CD4-positive, alpha-beta T cell treated with Interleukin-12 subunit alpha and Interleukin-12 subunit beta, for 1 hour (primary cell): ENCODE data around the gene GMDS.
A peak's percentile ranks its signal among the peaks of the same experiment; 100 is the strongest.

Experiments
- DNase-seq: peaks from one replicate; pipeline ENCODE4 v3.0.0-alpha.2; 2020

The GMDS gene

DNA sequence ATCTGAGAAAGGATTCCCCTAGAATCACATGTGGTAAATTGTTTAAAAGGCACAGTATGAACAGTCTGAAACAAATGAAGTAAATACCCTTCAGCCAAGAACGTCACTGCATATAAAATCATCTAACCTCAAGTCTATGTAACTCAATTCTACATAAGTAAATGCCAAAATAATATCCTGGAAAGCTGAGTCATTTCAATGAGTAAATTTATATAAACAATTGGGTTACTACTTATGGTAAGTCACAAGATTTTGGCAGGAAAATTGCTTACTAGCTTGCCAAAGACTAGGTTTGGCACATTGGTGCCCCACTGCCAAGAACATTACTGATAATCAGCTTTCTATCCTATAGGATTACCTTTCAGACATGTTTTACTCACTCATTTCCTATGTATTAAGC, 8.4 kb downstream of the GMDS start:
- no peak for DNase-seq

DNA sequence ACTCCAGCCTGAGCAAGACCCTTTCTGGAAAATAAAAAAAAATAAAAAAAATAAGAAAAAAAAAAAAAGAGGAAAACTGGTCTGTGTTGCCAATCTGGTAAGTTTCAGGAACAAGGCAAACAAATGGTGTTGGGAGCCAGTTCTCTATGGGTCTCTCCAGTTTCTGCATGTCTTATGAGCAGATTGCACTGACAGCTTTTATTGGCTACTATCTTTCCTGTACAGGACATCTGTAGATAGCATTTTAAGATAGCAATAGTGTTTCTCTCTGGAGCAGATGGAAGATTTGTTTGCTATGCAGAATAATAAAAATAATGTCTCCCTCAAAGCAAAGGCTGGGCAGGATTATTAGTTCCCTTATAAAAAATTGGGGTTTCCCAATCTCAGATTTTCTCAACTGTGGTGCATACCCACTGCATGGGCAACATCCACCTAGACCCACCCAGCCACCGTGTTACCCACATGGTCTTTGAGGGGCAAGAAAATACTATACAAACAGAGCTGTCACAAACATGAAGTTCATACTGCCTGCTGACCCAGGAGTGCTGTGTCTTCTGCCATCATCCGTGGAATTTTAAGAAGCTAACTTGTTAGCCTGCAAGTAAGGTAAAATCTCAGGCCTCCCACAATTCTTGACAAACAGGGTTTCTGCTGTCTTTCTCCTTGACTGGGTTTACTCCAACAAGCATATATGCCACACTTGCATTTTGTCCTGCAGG, 9.5 kb downstream of the GMDS start:
- DNase-seq = no peak

DNA sequence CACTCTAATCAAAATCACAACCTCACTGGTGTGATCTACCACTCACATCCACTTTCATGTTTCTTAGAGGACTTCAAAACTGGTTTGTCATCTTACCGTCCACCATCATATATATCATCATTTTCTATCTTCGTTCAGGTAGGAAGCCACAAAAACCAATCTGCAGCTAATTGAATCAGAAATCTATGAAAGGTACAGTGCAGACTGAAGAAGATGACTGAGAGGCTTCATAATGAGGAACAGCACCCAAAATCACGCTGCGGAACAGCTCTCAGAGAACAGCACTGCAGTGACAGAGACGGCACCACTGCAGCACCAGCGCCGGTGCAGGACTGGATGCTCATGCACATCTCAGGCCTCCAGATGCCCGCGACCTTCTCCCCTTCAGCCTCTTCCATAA, 13.0 kb downstream of the GMDS start:
- DNase-seq = no peak

DNA sequence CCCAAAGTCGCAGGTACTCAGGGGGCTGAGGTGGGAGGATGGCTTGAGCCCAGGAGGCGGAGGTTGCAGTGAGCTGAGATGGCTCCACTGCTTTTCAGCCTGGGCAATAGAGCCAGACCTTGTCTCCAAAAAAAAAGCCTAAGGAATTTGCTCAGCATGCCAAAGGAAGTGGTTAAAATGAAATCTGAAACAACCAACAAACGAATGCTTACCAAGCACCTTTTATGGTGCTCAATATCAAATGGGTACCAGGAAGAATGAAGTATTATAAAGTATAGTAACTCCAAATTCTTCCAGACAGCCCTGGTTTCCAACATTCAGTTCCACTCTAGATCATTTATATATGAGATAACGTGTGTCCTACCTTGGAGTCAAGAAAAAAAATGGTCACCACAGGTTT, 14.0 kb downstream of the GMDS start:
- no peak for DNase-seq

DNA sequence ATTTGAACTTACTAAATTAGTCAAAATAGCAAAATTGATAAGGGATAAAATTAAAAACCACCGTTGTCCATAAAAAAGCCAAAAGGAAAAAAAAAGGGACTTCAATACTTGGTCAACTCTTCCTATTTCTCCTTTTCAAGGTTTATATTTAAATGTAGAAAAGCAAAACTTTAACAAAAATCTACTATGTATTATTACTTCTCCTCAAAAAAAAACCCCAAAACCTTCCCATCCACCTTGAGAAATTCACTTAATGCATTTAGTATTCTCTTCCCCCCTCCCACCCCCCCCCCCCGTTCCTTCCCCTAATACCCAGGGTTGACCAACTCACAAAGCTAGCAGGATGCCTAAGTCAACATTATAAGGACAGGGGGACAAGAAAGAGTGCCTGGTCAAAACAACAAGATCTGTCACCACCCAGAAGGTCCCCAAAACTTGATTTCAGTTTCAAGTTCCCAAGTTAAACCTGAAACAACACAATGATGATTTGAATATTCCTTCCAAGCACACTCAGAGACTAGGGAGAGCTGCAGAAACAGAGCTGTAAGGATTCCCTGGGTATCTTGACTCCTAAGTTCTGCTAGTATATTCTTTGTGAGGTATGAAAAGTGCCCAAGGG, 14.6 kb downstream of the GMDS start:
- no peak for DNase-seq

DNA sequence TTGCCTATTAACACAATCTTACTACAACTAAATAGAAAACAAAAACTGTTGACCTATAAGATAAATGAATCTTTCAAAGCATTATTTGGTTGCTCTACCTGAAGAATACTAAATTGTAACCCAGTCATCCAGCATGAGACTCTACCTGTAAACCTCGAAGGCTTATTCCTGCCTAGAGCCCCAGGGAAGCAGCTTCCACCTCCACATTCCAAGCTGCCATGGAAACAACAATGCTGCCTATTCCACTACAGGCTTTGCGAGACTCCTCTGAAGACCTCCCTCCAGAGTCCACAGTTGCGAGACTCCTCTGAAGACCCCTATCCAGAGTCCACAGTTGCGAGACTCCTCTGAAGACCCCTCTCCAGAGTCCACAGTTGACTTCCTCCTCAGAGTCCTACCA, 15.7 kb downstream of the GMDS start:
- DNase-seq = no peak

DNA sequence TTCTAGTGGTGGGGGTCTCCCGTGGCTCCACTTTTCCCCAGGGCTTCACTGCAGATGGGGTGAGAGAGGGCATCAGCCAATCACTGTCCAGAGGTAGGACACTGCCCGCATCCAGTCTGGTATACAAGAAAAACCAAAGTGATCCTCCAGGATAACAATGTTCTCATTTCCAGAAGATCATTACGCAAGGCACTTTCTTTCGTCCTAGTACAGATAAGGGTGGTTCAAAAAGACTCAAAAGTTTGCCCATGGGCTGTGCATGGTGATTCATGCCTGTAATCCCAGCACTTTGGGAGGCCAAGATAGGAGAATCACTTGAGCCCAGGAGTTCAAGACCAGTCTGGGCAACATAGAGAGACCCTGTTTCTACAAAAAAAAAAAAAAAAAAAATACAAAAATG, 16.4 kb downstream of the GMDS start:
- no peak for DNase-seq

DNA sequence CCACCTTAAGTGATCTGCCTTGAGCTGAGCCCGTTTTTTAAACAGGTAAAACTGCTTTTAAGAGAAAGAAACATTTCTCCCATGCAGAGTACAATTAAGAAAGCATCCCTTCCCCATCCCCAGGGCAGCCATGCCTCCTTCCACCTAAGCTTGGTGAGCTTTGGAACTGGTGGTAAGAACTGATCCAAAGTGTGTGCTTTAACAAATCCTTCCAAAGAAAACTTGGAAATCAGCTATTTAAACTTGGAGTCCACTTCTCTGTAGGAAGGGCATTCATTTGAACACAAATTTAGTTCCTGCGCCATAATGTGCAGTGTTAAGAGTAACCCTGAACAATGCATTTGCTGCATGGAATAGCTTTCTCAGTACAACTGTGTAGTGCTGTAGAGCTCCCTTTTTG, 17.0 kb downstream of the GMDS start:
- no peak for DNase-seq

DNA sequence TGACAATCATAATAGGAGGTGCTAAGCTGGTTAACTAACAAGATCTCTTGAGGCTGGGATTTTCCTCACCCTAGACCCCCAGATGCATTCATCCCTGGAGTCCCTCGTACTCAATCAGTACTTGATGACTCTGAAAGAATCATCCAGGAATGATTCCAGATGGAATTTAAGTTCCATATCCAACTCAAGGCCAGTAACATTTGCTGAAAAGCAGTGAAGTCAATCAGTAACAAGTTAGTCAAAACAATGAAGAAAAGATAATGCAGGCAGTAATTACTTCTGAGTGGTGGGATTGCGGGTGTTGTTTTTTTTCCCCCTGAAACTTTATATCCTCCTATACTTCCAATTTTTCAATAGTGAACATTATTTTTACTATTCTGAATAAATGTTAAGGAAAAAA, 18.6 kb downstream of the GMDS start:
- DNase-seq = no peak

DNA sequence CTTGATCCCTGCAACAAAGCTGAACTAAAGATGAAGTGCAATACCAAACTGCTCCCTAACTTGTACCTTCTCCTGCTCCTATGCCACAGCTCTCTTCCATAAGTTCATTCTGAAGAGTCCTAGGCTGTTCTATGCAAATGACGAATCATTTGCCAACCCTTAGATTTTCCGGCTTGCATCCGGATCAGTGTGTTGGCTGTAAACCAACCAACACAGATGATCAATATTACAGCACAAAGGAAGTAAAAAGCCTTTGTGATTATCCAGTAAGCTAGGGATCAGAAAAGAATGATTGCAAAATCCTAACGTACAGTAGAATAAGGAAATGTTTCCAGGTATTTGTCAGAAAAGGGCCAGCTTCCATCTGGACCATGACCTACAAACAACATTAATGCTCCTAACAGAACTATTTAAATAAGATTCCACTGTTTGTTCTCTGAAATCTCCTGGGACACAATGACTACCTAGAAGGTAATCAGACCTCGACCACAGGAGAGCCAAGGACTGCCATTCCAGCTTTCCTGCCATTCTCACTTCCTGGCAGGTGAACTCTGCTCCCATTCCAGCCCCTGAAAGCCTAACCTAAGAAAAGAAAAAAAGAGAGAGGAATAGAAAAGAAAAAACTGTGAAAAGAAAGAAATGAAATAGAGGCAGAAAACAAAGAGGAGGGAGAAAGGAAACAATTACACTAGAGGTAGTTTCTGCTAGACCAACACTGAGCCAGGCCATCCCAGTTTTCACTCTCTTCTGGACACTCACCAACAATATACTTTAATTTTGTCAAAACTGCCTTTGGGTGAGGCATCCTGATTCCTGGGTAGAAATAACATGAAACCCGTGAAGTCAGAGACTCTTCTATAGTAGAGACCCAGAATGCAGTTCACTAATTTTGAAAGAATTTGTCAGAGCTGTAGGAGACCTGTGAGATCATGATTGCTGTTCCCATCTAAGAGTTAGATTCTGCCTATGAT, 19.7 kb downstream of the GMDS start:
- DNase-seq = no peak

DNA sequence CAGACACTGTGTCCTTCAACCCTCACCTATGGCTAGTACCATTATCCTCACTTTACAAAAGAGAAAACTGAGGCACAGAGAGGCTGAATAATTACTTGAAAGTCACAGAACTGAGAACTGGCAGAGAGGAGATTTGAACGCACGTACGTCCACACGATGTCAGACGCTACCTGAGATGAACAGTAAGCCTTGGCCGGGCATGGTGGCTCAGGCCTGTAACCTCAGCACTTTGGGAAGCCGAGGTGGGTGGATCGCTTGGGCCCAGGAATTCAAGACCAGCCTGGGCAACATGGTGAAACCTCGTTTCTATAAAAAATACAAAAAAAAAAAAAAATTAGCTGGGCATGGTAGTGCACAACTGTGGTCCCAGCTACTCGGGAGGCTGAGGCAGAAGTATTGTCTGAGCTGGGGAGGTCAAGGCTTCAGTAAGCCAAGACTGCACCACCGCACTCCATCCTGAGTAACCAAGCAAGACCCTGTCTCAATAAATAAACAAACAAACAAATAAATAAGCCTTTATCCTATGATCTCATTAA, 20.5 kb downstream of the GMDS start:
- DNase-seq = no peak

DNA sequence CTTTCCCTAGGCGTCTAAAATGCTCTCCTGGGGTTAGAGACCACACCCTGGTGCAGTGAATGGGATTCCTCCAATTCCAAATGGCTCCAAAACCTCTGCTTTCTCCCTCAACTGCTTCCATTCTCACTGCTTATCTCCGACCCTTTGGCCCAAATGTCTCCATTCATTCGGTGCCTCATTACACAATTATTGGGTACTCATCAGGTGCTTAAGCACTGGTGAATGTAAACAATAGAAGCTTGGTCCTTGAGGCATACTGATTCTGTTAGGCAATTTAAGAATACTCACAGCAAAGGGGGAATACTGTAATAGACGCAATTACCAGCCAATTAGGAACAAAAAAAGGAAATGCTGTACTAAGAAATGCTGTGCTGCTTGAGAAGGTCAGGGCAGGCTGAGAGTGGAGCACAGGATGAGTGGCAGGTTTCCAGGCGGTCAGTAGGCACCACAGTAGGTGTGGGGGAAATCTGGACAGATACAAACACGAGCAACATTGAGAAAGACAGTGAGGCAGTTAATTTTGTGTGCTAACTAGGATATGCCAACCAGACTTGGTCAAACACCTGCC, 23.0 kb downstream of the GMDS start:
- no peak for DNase-seq

DNA sequence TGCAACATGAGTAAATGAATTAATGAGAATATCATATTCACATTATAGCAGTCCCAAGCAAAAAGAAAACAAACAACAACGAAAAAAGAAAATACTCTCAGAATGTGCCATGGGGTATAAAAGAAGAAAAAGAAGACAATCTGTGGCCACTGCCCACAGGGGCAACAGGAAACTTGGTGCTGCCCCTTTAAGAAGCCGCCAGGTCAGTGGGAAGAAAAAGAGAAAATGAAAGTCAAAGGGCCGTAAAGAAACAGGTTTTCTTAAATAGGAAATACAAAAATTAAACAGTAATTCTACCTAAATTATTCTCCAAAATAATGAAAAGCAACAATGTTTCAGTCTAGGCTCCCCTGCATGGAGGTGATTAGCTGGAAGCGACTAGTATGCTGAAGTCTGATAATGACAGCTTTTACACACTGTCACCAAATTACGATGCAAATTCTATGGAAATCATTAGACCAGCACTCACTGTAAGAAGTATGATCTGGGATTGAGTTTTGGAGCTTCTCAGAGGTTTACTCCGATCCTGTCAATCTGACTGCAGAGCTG, 23.6 kb downstream of the GMDS start:
- peak; percentile 23 for DNase-seq

DNA sequence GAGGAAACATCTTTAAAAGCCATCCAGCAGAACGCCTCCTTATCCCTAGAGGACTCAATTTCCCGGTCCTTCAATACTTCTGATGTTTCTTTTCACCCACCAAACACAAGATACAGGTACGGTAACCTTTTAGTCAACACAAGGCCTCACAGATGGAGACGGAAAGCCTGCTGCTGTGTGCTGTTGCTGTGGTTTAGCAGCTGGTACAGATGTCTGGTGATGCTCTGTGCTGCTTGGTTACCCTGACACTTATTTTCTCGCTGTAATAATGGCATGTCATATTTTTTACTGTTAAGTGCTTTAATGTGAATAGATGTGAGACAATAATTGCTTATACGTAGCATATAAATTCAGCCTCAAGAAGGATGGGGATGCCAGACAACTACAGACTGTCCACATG, 25.3 kb downstream of the GMDS start:
- DNase-seq = no peak

DNA sequence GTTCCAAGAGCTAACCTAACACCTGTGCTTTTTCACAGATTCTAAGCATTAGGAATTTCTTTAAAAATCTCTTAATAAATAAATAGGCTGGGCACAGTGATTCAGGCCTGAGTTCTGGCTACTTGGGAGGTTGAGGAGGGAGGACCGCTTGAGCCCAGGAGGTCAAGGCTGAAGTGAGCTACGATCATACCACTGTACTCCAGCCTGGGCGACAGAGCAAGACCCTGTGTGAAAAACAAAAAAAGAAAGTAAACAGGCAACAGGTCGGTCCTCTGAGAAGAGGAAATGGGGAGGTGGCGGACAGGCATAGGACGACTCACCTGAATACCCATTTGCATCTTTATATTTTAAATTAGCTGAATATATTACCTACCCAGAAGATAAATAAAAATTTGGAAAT, 26.5 kb downstream of the GMDS start:
- DNase-seq = no peak

DNA sequence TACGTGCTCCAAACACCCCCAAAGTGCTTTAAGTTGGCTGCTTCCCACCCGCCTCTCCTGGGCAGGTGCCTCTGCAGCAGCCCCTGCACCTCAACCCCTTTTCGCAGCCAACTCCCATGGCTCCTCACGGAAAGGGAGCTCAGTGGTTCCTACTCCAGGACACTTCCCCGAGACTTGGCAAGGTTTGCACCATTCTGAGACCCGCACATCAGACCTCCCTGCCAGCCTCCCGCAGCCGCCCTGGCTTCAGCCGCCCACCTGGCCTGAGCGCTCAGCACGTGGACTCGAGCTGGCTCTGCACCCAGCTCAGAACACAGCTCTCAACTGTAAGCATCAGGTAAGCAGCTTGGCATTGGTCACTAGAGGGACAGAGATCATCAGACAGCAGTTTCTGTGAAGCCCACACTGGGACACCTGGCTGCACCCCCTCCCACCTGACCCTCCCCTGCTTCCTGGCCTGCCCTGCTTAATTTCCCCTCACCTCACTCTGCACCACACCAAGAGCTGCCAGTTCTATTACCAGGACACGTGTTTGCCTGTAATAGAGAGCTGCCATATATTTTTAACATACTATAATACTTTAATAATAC, 28.5 kb downstream of the GMDS start:
- no peak for DNase-seq

DNA sequence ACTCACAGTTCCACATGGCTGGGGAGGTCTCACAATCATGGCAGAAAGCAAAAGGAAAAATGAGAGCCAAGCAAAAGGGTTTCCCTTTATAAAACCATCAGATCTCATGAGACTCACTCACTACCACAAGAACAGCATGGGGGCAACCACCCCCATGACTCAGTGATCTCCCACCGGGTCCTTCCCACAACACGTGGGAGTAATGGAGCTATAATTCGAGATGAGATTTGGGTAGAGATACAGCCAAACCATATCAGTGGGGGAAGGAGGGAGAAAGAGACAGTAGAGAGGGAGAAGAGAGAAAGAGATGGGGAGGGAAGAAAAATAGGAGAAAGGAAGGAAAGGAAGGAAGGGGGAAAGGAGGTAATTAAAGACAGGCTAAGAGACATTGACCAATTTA, 30.1 kb downstream of the GMDS start:
- DNase-seq = no peak

DNA sequence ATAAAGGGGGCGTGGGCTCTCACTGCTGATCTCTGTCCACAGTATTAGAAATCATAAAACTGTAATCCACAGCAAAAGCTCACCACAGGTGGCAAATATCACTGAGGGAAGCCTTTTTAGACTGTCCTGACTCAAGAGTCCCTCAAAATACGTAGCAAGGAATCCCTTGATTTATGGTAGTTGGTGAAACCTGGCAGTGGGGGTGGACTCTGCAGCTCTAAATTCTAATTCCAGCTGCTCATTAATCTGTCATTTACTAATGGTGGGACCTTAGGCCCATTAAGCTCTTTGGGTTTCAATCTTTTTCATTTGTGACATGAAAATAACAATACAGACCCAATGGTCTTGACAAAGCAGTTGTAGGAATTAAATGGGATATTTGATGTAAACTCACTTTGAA, 32.3 kb downstream of the GMDS start:
- no peak for DNase-seq

DNA sequence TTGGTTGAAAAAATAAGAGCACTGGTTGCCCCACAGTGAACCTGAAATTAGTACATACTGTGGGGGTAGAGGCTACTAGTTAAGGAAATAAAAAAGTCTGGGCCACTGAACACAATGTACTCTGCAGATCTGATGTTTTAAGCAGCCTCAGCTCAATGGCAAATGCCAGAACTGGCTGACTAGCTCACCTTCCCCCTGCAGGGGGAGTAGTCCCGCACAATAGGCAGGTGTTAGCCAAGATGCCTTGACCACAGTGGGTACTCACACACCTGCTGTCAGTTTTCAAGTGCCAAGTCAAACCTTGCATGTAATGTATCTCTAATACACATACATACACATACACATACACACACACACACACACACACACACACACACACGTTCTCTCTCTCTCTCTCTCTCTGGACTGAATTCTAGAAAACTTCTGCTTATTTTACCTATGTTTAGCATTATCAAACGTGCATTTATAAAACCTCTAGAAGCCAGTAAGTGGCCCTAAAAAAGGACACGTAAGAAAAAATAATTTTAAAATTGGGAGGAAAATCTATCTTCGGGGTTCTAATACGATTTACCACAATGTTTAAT, 36.1 kb downstream of the GMDS start:
- DNase-seq = peak; percentile 34

DNA sequence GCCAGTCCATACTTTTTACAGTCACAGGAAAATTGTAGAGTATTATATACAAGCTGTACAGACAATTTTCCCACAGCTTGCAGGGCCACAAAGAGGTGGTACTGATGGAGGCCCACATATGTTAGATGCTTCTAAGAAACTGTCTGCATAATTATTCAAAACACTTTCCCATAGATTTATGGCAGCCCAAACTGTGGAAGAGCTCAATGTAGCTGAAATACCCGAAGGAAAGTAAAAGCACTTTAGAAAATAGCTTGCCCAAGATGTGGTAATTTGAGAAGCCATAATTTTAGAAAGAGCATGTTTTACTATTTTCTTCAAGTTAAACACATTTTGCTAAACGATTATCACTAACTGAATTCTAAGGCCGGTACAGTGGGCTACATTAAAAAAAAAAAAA, 36.9 kb downstream of the GMDS start:
- DNase-seq = no peak

DNA sequence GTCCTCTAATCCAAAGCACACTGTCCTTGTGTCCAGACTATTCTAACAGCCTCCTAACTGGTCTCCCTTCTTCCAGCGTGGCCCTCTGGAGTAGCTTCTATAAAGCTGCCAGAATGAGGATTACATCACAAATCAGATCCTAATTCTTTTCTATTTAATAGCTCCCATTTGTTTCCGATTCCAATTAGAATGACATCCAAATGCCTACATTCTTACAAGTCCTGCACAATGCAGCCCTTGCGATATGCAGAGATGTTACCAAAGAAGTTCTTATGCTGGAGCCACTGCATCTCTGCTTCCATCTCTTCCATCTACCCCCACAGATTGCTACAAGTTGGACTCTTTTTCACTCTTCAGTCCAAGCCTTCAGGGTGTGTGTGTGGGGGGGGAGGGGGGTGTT, 40.0 kb downstream of the GMDS start:
- DNase-seq = no peak

DNA sequence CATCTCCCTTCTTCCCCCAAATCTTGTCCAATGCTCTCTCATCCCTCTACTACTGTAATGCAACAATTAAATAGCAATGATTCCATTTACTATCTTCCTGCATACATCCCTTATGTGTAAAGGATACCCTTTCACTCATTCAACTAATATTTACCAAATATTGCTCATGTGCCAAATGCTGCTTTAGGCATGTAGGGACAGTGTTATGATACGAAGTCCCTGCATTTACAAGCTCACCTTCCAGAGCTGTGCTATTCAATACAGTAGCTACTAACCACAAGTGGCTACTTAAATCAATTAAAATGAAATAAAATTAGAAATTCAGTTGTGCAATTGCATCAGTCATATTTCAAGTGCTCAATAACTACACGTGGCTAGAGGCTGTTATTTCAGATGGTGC, 41.1 kb downstream of the GMDS start:
- no peak for DNase-seq
